Fibroblast of lung (primary cell): ENCODE measurements around the gene ALG12.

Experiments used
- CTCF ChIP-seq, 2 donors: IDR thresholded peaks in 1 of 2; conservative IDR thresholded peaks in 1 of 2; 1 replicate in 1 of 2; 2 replicates in 1 of 2; pipeline ENCODE4 v1.5.1; 2011 to 2012; ENCODE audit warnings: low read length in 2 of 2, control low read depth in 1 of 2, inconsistent platforms in 1 of 2, low read depth in 1 of 2, mild to moderate bottlenecking in 1 of 2
- EZH2 ChIP-seq: IDR thresholded peaks from 2 replicates; pipeline ENCODE4 v1.5.1; 2012; ENCODE audit warnings: low read length, control low read depth, mild to moderate bottlenecking; ENCODE audit errors: missing control alignments

GRCh38 chr22:49911881-49912625, 6.2 kb downstream of the ALG12 start:
- TF ChIP-seq CTCF (conservative IDR thresholded peaks at IDR 0.05 in 1 of 2, IDR thresholded peaks at IDR 0.05 in 1 of 2; ENCODE audit: low read depth in 1 of 2, low read length in 2 of 2) (no peak), EZH2 (no peak)
